Measurements from ENCODE around the gene FBXO21.
"Not testable (repeated sequence)": the region's sequence is repeated elsewhere in the genome, so short reads cannot be mapped to it uniquely, and the experiment has no call there.

FBXO21 gene

GRCh38 chr12:117100851-117101673, 89.2 kb downstream of the FBXO21 start:
- TF ChIP-seq CTCF (IDR thresholded peaks at IDR 0.05) (no peak), ZFX (IDR thresholded peaks at IDR 0.05; ENCODE audit: borderline replicate concordance) (no peak)

DNA sequence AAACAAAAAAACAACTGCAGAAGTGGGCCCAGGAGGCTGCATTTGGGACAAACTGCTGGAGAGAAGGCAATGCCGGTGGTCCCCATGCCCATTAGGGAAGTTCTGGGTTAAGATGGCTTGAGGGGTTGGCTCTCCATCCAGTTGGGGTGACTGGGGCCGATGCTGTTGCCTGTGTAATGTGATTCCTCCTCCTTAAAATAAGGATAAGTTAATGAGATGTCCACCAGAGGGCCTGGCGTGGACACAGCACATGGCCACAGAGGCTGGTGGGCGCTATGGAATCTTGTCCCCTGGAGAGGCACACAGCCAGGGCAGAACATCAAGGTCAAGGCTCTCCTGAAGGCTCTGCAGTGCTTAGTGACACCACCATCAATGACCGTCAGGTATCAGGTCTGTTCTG, 90.0 kb downstream of the FBXO21 start:
- TF ChIP-seq CTCF (IDR thresholded peaks at IDR 0.05): peak; percentile 64
- no peak for TF ChIP-seq ZFX (IDR thresholded peaks at IDR 0.05; ENCODE audit: borderline replicate concordance)
- H3K27ac ChIP-seq: no peak overlapping the region

More at GRCh38 chr12:117100851-117101673, 89.2 kb downstream of the FBXO21 start:
- no peak overlapping the region for H3K27ac ChIP-seq

DNA sequence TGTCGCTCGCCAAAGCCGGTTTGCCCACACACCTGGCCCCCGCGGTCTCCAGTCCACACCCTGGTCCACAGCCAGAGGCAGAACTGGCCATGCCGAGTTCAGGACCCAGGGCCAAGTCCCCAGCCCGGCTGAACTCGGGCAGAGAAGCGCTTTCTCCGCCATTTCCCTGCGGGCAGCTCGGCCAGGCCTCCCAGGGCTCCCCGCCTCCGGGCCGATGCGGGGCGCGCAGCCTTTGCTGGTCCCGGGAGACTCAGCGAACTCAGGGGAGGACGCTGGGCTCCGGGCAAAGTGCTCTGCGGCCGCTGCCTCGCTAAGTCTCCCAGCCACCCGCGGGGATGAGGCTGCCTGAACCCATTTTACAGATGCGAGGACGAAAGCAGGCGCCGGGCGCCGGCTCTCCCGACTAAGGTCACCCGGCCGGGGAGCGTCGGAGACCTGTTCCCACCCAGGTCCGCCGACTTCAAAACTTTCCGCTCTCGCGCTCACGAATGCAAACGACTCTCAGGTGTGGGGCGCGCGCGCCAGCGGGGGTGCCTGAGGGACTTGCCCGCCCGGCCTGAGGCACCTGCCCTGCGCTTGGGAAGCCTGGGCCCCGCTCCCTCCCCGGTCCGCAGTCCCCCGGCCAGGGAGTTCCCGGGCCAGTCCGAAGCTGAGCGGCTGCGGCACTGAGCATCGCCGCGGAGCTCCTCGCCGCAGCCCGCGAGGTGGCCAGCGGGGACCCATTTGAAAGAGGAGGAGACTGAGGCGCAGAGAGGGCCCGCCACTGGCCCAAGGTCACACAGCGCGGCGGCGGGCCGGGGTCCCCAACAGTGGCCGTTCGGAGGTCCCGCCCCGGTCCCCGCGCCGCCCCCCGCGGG, 91.7 kb downstream of the FBXO21 start:
- H3K27ac ChIP-seq: no peak overlapping the region
- TF ChIP-seq CTCF (IDR thresholded peaks at IDR 0.05) (no peak), ZFX (IDR thresholded peaks at IDR 0.05; ENCODE audit: borderline replicate concordance) (no peak)

- no peak for TF ChIP-seq CTCF (IDR thresholded peaks at IDR 0.05)
- no peak for TF ChIP-seq ZFX (IDR thresholded peaks at IDR 0.05; ENCODE audit: borderline replicate concordance)
- H3K27ac ChIP-seq: no peak overlapping the region
Measured at GRCh38 chr12:117098024-117098360, 92.3 kb downstream of the FBXO21 start.

- H3K27ac ChIP-seq: no peak overlapping the region
- TF ChIP-seq CTCF (IDR thresholded peaks at IDR 0.05) (no peak), ZFX (IDR thresholded peaks at IDR 0.05; ENCODE audit: borderline replicate concordance) (no peak)
Measured at GRCh38 chr12:117097159-117097558, 93.1 kb downstream of the FBXO21 start.

- TF ChIP-seq ZFX (IDR thresholded peaks at IDR 0.05; ENCODE audit: borderline replicate concordance) (no peak), CTCF (IDR thresholded peaks at IDR 0.05) (no peak)
- H3K27ac ChIP-seq: no peak overlapping the region
Measured at GRCh38 chr12:117096501-117097042, 93.7 kb downstream of the FBXO21 start.

- H3K27ac ChIP-seq: not testable (repeated sequence)
Measured at GRCh38 chr12:117095191-117095590, 95.1 kb downstream of the FBXO21 start.

Measured in 22Rv1 (cell line).